K562 (cell line): ENCODE measurements around the gene CCL19. TPM values are rescaled to one million over a fixed set of nuclear protein-coding genes. Genes with fewer than 3 reads are reported as not detected.
A peak's percentile ranks its signal among the peaks of the same experiment; 100 is the strongest.

Source experiments
- BMI1 ChIP-seq: fragments of 150-350 bp; IDR thresholded peaks from 2 replicates; pipeline ENCODE4 v1.6.1; 2014; ENCODE audit warnings: low read length
- DIDO1 ChIP-seq: fragments of 450-650 bp; IDR thresholded peaks from 2 replicates; pipeline ENCODE4 v1.6.1; 2016; ENCODE audit warnings: low read depth, missing biosample characterization, missing genetic modification characterization
- HLTF ChIP-seq: fragments of 450-650 bp; IDR thresholded peaks from 2 replicates; pipeline ENCODE4 v1.6.1; 2016
- HMGN3 ChIP-seq: IDR thresholded peaks from 2 replicates; pipeline ENCODE4 v1.6.1; 2011; ENCODE audit warnings: borderline replicate concordance, low read depth, mild to moderate bottlenecking, mixed read lengths, low read length; ENCODE audit not compliant: insufficient read length; ENCODE audit errors: extremely low read depth
- HSF4 ChIP-seq: fragments of 250-450 bp; sonication (Bioruptor Pico); IDR thresholded peaks from 2 replicates; pipeline ENCODE4 v2.1.2; 2022; ENCODE audit warnings: mild to moderate bottlenecking, moderate library complexity, borderline replicate concordance
- IFI16 ChIP-seq: fragments of 250-450 bp; sonication (Bioruptor Pico); IDR thresholded peaks from 2 replicates; pipeline ENCODE4 v2.1.2; 2022; ENCODE audit warnings: mild to moderate bottlenecking, inconsistent platforms
- JUNB ChIP-seq: fragments of 450-650 bp; formaldehyde crosslinking; conservative IDR thresholded peaks from 2 replicates; pipeline ENCODE4 v1.4.0; 2020; ENCODE audit warnings: mild to moderate bottlenecking
- KDM2B ChIP-seq: fragments of 250-450 bp; sonication (Bioruptor Pico); IDR thresholded peaks from 2 replicates; pipeline ENCODE4 v1.8.0; 2021; ENCODE audit warnings: mild to moderate bottlenecking, moderate library complexity
- PHF8 ChIP-seq: fragments of 200-600 bp; sonication (generic); IDR thresholded peaks from 2 replicates; pipeline ENCODE4 v1.6.1; 2012; ENCODE audit warnings: mixed run types, mild to moderate bottlenecking, inconsistent platforms, low read length, moderate library complexity, borderline replicate concordance
- RBM22 ChIP-seq: fragments of 200-400 bp; formaldehyde crosslinking; IDR thresholded peaks from 2 replicates; pipeline ENCODE4 v1.6.1; 2018; ENCODE audit warnings: low read length, low read depth; ENCODE audit not compliant: poor library complexity, severe bottlenecking
- RFX5 ChIP-seq: IDR thresholded peaks from 2 replicates; pipeline ENCODE4 v1.6.1; 2011; ENCODE audit warnings: low read depth, mild to moderate bottlenecking, improper control_type of control experiment, low read length
- SRF ChIP-seq, 2 experiments: fragments of 250-450, 450-650 bp in 1 of 2; sonication (Bioruptor Pico) in 1 of 2; sonication (generic) in 1 of 2; formaldehyde crosslinking; IDR thresholded peaks; 2 replicates each; pipeline versions ENCODE4 v1.5.0 to v1.5.1; 2020 to 2022; ENCODE audit warnings: mild to moderate bottlenecking in 1 of 2, missing genetic modification reagents in 1 of 2
- TCF3 ChIP-seq: sonication (generic); formaldehyde crosslinking; IDR thresholded peaks from 2 replicates; pipeline ENCODE4 v1.4.0; 2020; ENCODE audit warnings: mild to moderate bottlenecking, missing genetic modification reagents
- TEAD1 ChIP-seq, 2 experiments: fragments of 450-650 bp in 1 of 2; sonication (generic) in 1 of 2; formaldehyde crosslinking; IDR thresholded peaks; 2 replicates each; pipeline versions ENCODE4 v1.4.0 to v1.8.0; 2020 to 2022; ENCODE audit warnings: mild to moderate bottlenecking in 2 of 2, missing genetic modification reagents in 1 of 2
- TSC22D4 ChIP-seq: fragments of 450-650 bp; IDR thresholded peaks from 2 replicates; pipeline ENCODE4 v1.6.1; 2016; ENCODE audit warnings: missing genetic modification characterization, missing biosample characterization, control low read depth
- ZFP30 ChIP-seq: fragments of 250-450 bp; sonication (Bioruptor Pico); IDR thresholded peaks from 2 replicates; pipeline ENCODE4 v1.8.0; 2022; ENCODE audit warnings: moderate library complexity, mild to moderate bottlenecking, inconsistent platforms, borderline replicate concordance
- ZNF57 ChIP-seq: fragments of 450-650 bp; formaldehyde crosslinking; IDR thresholded peaks from 2 replicates; pipeline ENCODE4 v1.4.0; 2020; ENCODE audit warnings: mild to moderate bottlenecking, moderate library complexity
- ZNF766 ChIP-seq: fragments of 200-800 bp; sonication (Bioruptor generic); conservative IDR thresholded peaks from 2 replicates; pipeline ENCODE4 v1.6.1; 2016; ENCODE audit warnings: missing genetic modification characterization, missing compliant biosample characterization
- ZNF830 ChIP-seq: fragments of 250-450 bp; sonication (Bioruptor Pico); IDR thresholded peaks from 2 replicates; pipeline ENCODE4 v1.5.0; 2021; ENCODE audit warnings: mild to moderate bottlenecking
- polyA plus RNA-seq, 8 experiments: library from polyadenylated mRNA; depleted of rRNA in 4 of 8; stranded (reverse) in 5 of 8; unstranded in 3 of 8; fragments of >200 nt; fragmentation: Nextera tagmentation in 2 of 8; fragmentation: Illumina TruSeq in 1 of 8; extraction: Ambion mirVana in 2 of 8; extraction: Trizol in 1 of 8; gene quantifications; 2 replicates each; pipeline versions ENCODE4 v1.2.1 to v1.2.3, GENCODE V29; 2011 to 2014; ENCODE audit warnings: inconsistent platforms in 1 of 8, missing spikeins in 1 of 8
- total RNA-seq, 7 experiments: library from RNA; depleted of rRNA in 6 of 7; stranded (reverse); fragments of >200 nt in 6 of 7; fragmentation: Illumina TruSeq in 2 of 7; extraction: Trizol in 2 of 7; gene quantifications; 2 replicates each; pipeline versions ENCODE4 v1.2.1 to v1.2.3, GENCODE V29; 2011 to 2021; ENCODE audit warnings: low replicate concordance in 1 of 7
- TF ChIP-seq, protein P1 (sequence below): fragments of 250-450 bp; sonication (Bioruptor Pico); IDR thresholded peaks from 2 replicates; pipeline ENCODE4 v1.5.0; 2020; ENCODE audit warnings: mild to moderate bottlenecking, borderline replicate concordance
- TF ChIP-seq, protein P2 (sequence below): fragments of 250-450 bp; sonication (Bioruptor Pico); IDR thresholded peaks from 2 replicates; pipeline ENCODE4 v1.4.0; 2020

Gene CCL19
- total and polyA plus RNA-seq, 9 of the 15 experiments (the other 6 are each of a cell fraction or from before 2014, with no cell fraction given) = not detected

DNA sequence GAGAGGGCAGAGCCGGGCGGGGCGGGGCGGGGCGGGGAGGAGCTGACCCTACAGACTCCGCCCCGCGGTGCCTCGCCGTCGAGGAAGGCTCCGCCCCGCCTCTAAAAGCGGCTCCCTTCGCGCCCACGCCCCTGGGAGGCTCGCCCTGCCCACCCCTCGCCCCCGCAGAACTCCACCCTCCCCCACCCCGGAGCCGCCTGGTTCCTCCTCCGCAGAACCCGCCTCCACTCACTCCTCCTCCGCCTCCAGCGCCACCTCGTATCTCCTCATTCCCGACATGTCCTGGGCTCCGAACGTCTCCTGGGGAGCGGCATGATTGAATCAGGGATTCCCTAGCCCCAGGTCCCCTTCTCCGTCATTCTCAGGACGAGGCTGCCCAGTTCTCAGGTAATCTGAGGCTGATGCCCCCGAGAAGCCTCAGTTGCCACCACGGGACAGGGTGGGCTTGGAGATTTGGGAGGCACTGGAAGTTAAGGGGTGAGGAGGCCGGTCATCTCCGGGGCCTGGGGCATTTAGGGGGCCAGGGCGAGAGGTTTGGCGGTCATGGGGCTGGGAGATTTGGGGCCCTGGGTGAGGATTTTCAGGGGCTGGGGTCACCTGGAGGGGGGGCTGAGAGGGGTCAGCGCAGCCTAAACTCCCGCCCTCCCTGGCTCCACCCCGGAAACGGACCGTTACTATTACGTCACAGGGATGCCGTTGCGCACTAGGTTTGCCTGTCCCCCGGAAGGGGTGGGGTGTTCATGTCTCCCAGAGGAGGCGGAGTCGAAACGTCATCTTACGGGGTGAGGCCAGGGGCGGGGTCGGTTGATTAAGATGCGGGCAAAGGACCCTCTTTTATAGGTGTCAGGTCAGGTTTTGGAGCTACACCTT lies 25.5 kb downstream of the CCL19 start (continued):
- TF ChIP-seq DIDO1 (tag) (no peak), RFX5 (0 out of 2 replicates have a peak, but pooled peaks have one; percentile 24), HLTF (no peak), KDM2B (CRISPR knock-in tag) (no peak), SRF (CRISPR knock-in tag; IDR thresholded peaks at IDR 0.05) (no peak; a peak in 1 of 4 replicates), RBM22 (no peak), ZNF766 (CRISPR knock-in tag) (no peak), IFI16 (CRISPR knock-in tag) (no peak), HMGN3 (no peak), TSC22D4 (tag) (no peak), ZNF57 (CRISPR knock-in tag) (no peak), BMI1 (no peak), ZFP30 (CRISPR knock-in tag) (no peak), HSF4 (CRISPR knock-in tag) (no peak), TEAD1 (CRISPR knock-in tag; IDR thresholded peaks at IDR 0.05) (no peak), JUNB (CRISPR knock-in tag) (no peak), TCF3 (CRISPR knock-in tag) (no peak), ZNF830 (CRISPR knock-in tag) (no peak), PHF8 (peak; percentile 77; the same call in 1 of the 2 replicates)
- TF ChIP-seq, protein P1, sequence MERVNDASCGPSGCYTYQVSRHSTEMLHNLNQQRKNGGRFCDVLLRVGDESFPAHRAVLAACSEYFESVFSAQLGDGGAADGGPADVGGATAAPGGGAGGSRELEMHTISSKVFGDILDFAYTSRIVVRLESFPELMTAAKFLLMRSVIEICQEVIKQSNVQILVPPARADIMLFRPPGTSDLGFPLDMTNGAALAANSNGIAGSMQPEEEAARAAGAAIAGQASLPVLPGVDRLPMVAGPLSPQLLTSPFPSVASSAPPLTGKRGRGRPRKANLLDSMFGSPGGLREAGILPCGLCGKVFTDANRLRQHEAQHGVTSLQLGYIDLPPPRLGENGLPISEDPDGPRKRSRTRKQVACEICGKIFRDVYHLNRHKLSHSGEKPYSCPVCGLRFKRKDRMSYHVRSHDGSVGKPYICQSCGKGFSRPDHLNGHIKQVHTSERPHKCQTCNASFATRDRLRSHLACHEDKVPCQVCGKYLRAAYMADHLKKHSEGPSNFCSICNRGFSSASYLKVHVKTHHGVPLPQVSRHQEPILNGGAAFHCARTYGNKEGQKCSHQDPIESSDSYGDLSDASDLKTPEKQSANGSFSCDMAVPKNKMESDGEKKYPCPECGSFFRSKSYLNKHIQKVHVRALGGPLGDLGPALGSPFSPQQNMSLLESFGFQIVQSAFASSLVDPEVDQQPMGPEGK (CRISPR knock-in tag) = no peak
- TF ChIP-seq, protein P2, sequence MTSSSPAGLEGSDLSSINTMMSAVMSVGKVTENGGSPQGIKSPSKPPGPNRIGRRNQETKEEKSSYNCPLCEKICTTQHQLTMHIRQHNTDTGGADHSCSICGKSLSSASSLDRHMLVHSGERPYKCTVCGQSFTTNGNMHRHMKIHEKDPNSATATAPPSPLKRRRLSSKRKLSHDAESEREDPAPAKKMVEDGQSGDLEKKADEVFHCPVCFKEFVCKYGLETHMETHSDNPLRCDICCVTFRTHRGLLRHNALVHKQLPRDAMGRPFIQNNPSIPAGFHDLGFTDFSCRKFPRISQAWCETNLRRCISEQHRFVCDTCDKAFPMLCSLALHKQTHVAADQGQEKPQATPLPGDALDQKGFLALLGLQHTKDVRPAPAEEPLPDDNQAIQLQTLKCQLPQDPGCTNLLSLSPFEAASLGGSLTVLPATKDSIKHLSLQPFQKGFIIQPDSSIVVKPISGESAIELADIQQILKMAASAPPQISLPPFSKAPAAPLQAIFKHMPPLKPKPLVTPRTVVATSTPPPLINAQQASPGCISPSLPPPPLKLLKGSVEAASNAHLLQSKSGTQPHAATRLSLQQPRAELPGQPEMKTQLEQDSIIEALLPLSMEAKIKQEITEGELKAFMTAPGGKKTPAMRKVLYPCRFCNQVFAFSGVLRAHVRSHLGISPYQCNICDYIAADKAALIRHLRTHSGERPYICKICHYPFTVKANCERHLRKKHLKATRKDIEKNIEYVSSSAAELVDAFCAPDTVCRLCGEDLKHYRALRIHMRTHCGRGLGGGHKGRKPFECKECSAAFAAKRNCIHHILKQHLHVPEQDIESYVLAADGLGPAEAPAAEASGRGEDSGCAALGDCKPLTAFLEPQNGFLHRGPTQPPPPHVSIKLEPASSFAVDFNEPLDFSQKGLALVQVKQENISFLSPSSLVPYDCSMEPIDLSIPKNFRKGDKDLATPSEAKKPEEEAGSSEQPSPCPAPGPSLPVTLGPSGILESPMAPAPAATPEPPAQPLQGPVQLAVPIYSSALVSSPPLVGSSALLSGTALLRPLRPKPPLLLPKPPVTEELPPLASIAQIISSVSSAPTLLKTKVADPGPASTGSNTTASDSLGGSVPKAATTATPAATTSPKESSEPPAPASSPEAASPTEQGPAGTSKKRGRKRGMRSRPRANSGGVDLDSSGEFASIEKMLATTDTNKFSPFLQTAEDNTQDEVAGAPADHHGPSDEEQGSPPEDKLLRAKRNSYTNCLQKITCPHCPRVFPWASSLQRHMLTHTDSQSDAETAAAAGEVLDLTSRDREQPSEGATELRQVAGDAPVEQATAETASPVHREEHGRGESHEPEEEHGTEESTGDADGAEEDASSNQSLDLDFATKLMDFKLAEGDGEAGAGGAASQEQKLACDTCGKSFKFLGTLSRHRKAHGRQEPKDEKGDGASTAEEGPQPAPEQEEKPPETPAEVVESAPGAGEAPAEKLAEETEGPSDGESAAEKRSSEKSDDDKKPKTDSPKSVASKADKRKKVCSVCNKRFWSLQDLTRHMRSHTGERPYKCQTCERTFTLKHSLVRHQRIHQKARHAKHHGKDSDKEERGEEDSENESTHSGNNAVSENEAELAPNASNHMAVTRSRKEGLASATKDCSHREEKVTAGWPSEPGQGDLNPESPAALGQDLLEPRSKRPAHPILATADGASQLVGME (CRISPR knock-in tag) = no peak
